Measurements from ENCODE around the gene RASAL2.
"Not testable (repeated sequence)": the region's sequence is repeated elsewhere in the genome, so short reads cannot be mapped to it uniquely, and the experiment has no call there.

RASAL2 gene

DNA sequence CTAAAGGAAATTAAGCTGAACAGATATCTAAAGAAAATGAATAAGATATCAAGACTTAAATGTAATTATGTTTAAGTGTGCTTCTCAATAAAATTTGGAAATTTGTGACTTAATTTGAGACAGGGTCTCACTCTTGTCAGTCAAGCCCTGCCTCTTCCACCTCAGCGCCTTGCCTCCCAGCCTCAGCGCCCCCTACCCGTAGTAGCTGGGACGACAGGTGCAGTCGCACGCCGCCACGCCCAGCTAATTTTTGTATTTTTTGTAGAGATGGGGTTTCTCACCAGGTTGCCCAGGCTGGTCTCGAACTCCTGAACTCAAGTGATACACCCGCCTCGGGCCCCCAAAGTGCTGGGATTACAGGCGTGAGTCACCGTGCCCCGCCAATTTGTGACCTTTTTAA is 285.9 kb downstream of the RASAL2 start:
- peak; percentile 13 for DNase-seq (ENCODE audit: low spot score)
- FAIRE-seq: no peak

- DNase-seq (ENCODE audit: low spot score) (no peak), FAIRE-seq (no peak)
These were observed 288.5 kb downstream of the RASAL2 start for GRCh38 chr1:178382372-178382771.

DNA sequence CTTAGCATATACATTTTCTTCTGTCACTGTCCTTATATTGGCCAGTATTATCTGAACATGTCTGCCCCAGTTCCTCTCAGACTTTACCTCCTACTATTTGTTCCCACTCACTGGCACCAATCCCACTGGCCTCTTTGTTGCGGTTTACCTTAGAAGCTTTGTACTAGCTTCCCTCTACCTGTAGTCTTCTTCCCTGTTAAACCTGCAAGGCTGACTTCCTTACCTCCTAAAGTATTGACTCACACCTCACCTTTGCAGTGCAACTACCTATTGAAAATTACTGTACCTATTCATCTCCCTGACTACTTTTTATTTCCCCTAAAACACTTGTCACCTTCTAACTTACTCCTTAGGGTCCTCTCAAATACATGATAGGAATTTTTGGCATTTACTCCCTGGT is 291.8 kb downstream of the RASAL2 start:
- FAIRE-seq: no peak

GRCh38 chr1:178388418-178389145 is 294.7 kb downstream of the RASAL2 start:
- no peak for DNase-seq (ENCODE audit: low spot score)
- no peak for FAIRE-seq

More for the DNA sequence above, 291.8 kb downstream of the RASAL2 start:
- DNase-seq (ENCODE audit: low spot score): no peak

DNA sequence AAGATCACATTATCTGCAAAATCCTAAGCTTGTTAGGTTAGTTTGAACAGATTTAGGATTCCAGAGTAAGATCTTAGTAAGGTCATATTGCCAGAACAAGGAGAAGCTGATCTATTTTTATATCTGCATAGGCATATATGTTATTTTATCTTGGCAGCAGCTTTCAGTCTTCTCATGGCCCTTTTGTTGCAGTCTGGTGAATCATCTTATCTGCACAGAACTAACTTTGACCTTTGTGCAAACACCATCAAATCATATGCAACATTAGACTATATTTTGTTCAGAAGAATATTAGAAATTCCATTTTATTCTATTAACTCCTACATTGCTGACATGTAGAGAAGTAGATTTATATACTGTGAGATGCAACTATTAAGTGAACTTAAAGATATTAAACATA is 295.5 kb downstream of the RASAL2 start:
- DNase-seq (ENCODE audit: low spot score): no peak

DNA sequence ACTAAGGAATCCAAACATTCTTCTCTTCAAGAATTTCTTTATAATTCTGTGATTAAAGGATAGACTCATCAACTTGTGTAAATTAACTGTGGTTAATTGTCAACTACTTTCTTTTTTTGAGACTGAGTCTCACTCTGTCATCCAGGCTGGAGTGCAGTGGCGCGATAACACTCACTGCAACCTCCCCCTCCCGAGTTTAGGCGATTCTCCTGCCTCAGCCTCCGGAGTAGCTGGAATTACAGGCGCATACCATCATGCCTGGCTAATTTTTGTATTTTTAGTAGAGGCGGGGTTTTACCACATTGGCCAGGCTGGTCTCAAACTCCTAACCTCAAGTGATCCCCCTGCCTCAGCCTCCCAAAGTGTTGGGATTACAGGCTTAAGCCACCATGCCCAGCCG is 296.4 kb downstream of the RASAL2 start:
- DNase-seq (ENCODE audit: low spot score); FAIRE-seq: not testable (repeated sequence)

More for the DNA sequence above, 295.5 kb downstream of the RASAL2 start:
- FAIRE-seq: no peak

- FAIRE-seq (no peak), DNase-seq (ENCODE audit: low spot score) (no peak)
These were observed 299.5 kb downstream of the RASAL2 start for GRCh38 chr1:178393370-178393769.

DNA sequence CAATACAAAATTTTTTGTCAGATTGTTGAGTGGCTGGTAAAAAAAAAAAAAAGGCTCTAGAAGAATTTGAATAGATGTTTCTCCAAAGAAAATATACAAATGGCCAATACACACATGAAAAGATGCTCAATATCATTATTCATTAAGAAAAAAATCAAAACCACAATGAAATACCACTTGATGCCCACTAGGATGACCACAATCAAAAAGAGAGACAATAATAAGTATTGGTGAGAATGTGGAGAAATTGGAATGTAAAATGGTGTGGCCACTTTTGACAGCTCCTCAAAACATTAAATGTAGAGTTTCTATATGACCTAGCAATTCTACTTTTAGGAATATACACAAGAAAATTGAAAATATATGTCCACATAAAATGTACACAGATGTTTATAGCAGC is 302.9 kb downstream of the RASAL2 start:
- no peak for FAIRE-seq
- DNase-seq (ENCODE audit: low spot score): no peak

- DNase-seq (ENCODE audit: low spot score): no peak
- no peak for FAIRE-seq
These were observed 303.8 kb downstream of the RASAL2 start for GRCh38 chr1:178397678-178398077.

GRCh38 chr1:178399177-178399728 is 305.3 kb downstream of the RASAL2 start:
- DNase-seq (ENCODE audit: low spot score): no peak
- FAIRE-seq: no peak

DNA sequence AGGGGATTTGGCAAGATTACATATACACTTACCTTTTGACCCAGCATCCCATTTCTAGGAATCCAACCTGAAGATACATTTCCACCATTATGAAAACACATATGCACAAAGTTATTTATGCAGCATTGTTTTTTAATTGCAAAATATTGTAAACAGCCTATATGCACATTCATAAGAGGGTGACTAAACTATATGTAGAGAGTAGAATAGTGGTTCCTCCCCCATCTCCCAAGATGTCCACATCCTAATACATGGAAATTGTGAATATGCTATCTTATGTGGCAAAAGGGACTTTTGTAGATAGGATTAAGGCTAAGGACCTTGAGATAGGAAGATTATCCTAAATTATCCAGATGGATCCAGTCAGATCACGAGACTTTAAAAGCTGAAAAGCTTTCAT is 311.2 kb downstream of the RASAL2 start:
- DNase-seq (ENCODE audit: low spot score) (no peak), FAIRE-seq (no peak)

GRCh38 chr1:178407215-178407614 is 313.3 kb downstream of the RASAL2 start:
- DNase-seq (ENCODE audit: low spot score) (no peak), FAIRE-seq (no peak)

GRCh38 chr1:178407655-178408054 is 313.8 kb downstream of the RASAL2 start:
- no peak for DNase-seq (ENCODE audit: low spot score)
- no peak for FAIRE-seq

DNA sequence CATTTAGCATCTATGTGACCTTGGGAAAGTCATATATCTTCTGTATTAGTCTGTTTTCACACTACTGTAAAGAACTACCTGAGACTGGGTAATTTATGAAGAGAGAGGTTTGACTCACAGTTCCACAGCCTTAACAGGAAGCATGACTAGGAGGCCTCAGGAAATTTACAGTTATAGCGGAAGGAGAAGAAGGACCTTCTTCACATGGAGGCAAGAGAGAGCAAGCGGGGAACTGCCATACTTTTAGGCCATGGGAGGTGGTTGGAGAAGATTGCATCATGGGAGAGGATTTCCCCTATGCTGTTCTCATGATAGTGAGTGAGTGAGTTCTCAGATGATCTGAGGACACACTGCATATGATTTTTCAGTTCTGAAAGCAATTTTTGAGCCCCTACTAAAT is 315.0 kb downstream of the RASAL2 start:
- no peak for FAIRE-seq
- no peak for DNase-seq (ENCODE audit: low spot score)

- FAIRE-seq: no peak
- no peak for DNase-seq (ENCODE audit: low spot score)
These were observed 315.6 kb downstream of the RASAL2 start for GRCh38 chr1:178409541-178409940.

- FAIRE-seq (no peak), DNase-seq (ENCODE audit: low spot score) (no peak)
These were observed 318.0 kb downstream of the RASAL2 start for GRCh38 chr1:178411756-178412399.

DNA sequence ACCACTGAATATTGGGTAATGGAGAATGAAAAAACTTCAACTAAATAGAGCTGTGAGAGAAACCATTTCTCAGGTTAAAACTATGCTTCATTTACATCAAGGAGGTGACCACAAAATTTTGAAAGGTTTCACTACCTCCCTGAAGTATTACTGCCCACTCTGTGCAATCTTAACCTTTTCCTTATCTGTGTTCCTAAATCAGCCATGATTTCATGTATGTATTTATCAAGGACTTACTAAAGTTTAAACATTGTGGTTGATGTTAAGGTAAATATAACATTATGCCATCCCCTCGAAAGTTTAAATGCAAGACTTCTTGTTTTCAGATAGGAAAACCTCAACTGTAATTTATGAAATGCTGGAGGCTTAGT is 318.5 kb downstream of the RASAL2 start:
- no peak for DNase-seq (ENCODE audit: low spot score)
- no peak for FAIRE-seq

DNA sequence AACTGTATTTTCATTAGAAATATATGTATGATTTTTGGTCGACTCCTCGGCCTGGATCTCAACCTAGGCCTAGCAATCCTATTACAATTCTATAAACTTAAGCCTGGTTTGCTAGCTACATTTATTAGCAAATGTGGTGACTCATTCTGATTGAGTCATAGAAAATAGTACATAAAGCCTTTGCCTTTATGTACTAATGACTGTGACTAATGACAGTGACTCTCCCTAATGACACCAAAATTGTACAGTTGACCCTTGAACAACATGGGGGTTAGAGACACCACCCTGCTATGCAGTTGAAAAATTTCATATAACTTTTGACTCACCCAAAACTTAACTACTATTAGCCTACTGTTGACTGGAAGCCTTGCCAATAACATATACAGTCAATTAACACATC is 324.0 kb downstream of the RASAL2 start:
- FAIRE-seq (no peak), DNase-seq (ENCODE audit: low spot score) (peak; percentile 26)

DNA sequence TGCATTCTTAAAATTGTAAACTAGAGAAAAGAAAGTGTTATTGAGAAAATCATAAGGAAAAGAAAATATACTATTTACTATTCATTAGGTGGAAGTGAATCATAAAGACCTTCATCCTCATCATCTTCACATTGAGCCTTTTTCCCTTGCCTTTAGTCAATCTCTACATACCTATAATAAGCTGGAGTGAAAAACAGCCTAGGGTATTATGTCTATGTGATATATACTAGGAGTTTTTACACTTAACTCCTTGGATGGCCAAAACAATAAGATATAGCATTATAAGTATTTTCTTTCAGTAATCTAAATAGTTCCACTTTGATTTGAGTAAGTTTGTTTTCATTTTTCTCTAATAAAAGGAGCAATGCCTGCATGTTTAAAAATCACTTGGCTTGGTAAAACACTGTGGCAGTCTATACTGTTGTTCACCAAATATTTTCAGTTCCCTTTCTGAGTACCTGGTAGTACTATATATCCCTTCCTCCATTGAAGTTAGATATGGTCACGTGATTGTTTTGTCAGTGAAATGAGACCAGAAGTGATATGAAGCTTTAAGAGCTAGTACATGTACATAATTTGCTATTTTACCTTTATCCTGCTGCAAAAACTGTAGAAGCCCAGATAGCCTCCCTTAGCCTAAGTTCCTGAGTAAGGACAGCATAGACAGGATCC is 324.5 kb downstream of the RASAL2 start:
- no peak for FAIRE-seq
- no peak for DNase-seq (ENCODE audit: low spot score)

DNA sequence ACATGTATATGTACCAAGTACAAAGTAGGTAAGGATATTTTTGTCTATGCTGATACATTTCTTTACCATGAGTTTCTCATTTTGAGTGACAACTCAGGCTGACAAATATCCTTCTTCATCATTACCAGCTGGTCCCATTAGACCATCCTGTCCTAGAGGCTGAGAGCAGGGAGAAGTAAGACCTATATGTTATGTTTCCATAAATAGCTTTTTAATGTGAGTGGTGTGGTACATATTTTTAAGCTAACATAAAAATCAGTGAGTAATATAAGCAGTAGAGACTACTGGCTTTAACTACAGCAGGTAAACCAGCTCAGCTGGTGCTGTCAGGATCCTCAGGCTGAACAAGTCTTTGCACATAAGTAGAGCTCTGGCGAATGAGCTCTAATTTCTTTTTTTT is 340.5 kb downstream of the RASAL2 start:
- no peak for FAIRE-seq
- no peak for DNase-seq (ENCODE audit: low spot score)

GRCh38 chr1:178434899-178435435 is 341.1 kb downstream of the RASAL2 start:
- no peak for FAIRE-seq
- no peak for DNase-seq (ENCODE audit: low spot score)

GRCh38 chr1:178436899-178437298 is 343.0 kb downstream of the RASAL2 start:
- no peak for FAIRE-seq
- no peak for DNase-seq (ENCODE audit: low spot score)

Measured in urothelium cell line (cell line).